Liver (tissue), 9 donors: ENCODE measurements around the gene KIAA0513. TPM values are rescaled to one million over a fixed set of nuclear protein-coding genes. Genes with fewer than 3 reads are reported as not detected.

Experiments used
- DNase-seq: peaks from one replicate; pipeline ENCODE4 v3.0.0-alpha.2; 2017; ENCODE audit warnings: low spot score
- H3K27ac ChIP-seq, 2 donors: one replicate each; pipeline ENCODE4 v1.7.0; 2013; ENCODE audit warnings: inconsistent platforms in 2 of 2, low read length in 2 of 2, control low read depth in 1 of 2, low read depth in 1 of 2, mild to moderate bottlenecking in 1 of 2
- H3K27me3 ChIP-seq, 4 donors: one replicate each; pipeline versions ENCODE4 v1.6.1 to v1.7.0; 2013; ENCODE audit warnings: low read length in 3 of 4, inconsistent platforms in 1 of 4, mild to moderate bottlenecking in 1 of 4, moderate library complexity in 1 of 4; ENCODE audit not compliant: control insufficient read depth in 4 of 4, insufficient read depth in 4 of 4
- H3K36me3 ChIP-seq, 4 donors: one replicate each; pipeline versions ENCODE4 v1.6.1 to v1.7.0; 2013; ENCODE audit warnings: low read length in 3 of 4, mild to moderate bottlenecking in 3 of 4, low read depth in 1 of 4, moderate library complexity in 1 of 4; ENCODE audit not compliant: control insufficient read depth in 4 of 4, insufficient read depth in 3 of 4
- H3K4me1 ChIP-seq, 4 donors: one replicate each; pipeline versions ENCODE4 v1.6.1 to v1.7.0; 2013; ENCODE audit warnings: low read length in 3 of 4, mild to moderate bottlenecking in 3 of 4, moderate library complexity in 1 of 4; ENCODE audit not compliant: control insufficient read depth in 4 of 4, insufficient read depth in 4 of 4
- H3K4me3 ChIP-seq, 3 donors: one replicate each; pipeline versions ENCODE4 v1.6.1 to v1.7.0; 2013; ENCODE audit warnings: low read length in 3 of 3, control low read depth in 1 of 3, low read depth in 1 of 3, mild to moderate bottlenecking in 1 of 3
- H3K9ac ChIP-seq, 2 donors: one replicate each; pipeline ENCODE4 v1.7.0; 2013; ENCODE audit warnings: low read length in 2 of 2, mild to moderate bottlenecking in 2 of 2, moderate library complexity in 2 of 2, control low read depth in 1 of 2, low read depth in 1 of 2
- H3K9me3 ChIP-seq, 4 donors: one replicate each; pipeline versions ENCODE4 v1.6.1 to v1.7.0; 2013; ENCODE audit warnings: low read length in 3 of 4; ENCODE audit not compliant: control insufficient read depth in 4 of 4
- ATF3 ChIP-seq: IDR thresholded peaks from 2 replicates; pipeline ENCODE4 v1.6.1; 2016; ENCODE audit warnings: antibody characterized with exemption
- CTCF ChIP-seq: fragments of 150-350 bp; IDR thresholded peaks from 2 replicates; pipeline ENCODE4 v1.5.1; 2017; ENCODE audit warnings: improper control_type of control experiment, low read depth, low read length; ENCODE audit not compliant: missing input control
- EGR1 ChIP-seq, 2 donors: IDR thresholded peaks; 2 replicates each; pipeline ENCODE4 v1.6.1; 2016 to 2018; ENCODE audit warnings: antibody characterized with exemption in 2 of 2, low read depth in 2 of 2
- FOXA1 ChIP-seq: IDR thresholded peaks from 2 replicates; pipeline ENCODE4 v1.6.1; 2016; ENCODE audit warnings: antibody characterized with exemption
- FOXA2 ChIP-seq: IDR thresholded peaks from 2 replicates; pipeline ENCODE4 v1.6.1; 2016; ENCODE audit warnings: antibody characterized with exemption
- GABPA ChIP-seq, 2 donors: IDR thresholded peaks in 1 of 2; conservative IDR thresholded peaks in 1 of 2; 2 replicates each; pipeline ENCODE4 v1.6.1; 2016; ENCODE audit warnings: antibody characterized with exemption in 2 of 2, mild to moderate bottlenecking in 1 of 2, moderate library complexity in 1 of 2
- HNF4A ChIP-seq, 2 donors: conservative IDR thresholded peaks; 2 replicates each; pipeline ENCODE4 v1.6.1; 2016; ENCODE audit warnings: antibody characterized with exemption in 2 of 2, mild to moderate bottlenecking in 2 of 2
- HNF4G ChIP-seq: IDR thresholded peaks from 2 replicates; pipeline ENCODE4 v1.6.1; 2016; ENCODE audit warnings: antibody characterized with exemption
- JUND ChIP-seq, 2 donors: IDR thresholded peaks; 2 replicates each; pipeline ENCODE4 v1.6.1; 2016; ENCODE audit warnings: antibody characterized with exemption in 2 of 2
- MAX ChIP-seq: IDR thresholded peaks from 2 replicates; pipeline ENCODE4 v1.6.1; 2016; ENCODE audit warnings: antibody characterized with exemption
- NR2F2 ChIP-seq: IDR thresholded peaks from 2 replicates; pipeline ENCODE4 v1.6.1; 2016; ENCODE audit warnings: antibody characterized with exemption
- RAD21 ChIP-seq, 2 donors: IDR thresholded peaks; 2 replicates each; pipeline ENCODE4 v1.6.1; 2016; ENCODE audit warnings: antibody characterized with exemption in 2 of 2, mild to moderate bottlenecking in 2 of 2
- REST ChIP-seq: IDR thresholded peaks from 2 replicates; pipeline ENCODE4 v1.6.1; 2016; ENCODE audit warnings: antibody characterized with exemption, mild to moderate bottlenecking
- RXRA ChIP-seq, 2 donors: IDR thresholded peaks; 2 replicates each; pipeline ENCODE4 v1.6.1; 2017 to 2018; ENCODE audit warnings: antibody characterized with exemption in 2 of 2, mild to moderate bottlenecking in 1 of 2
- SP1 ChIP-seq: IDR thresholded peaks from 2 replicates; pipeline ENCODE4 v1.6.1; 2018; ENCODE audit warnings: antibody characterized with exemption, mild to moderate bottlenecking
- TAF1 ChIP-seq: conservative IDR thresholded peaks from 2 replicates; pipeline ENCODE4 v1.6.1; 2016; ENCODE audit warnings: antibody characterized with exemption, mild to moderate bottlenecking
- YY1 ChIP-seq: IDR thresholded peaks from 2 replicates; pipeline ENCODE4 v1.6.1; 2016; ENCODE audit warnings: antibody characterized with exemption, mild to moderate bottlenecking
- ZBTB33 ChIP-seq: IDR thresholded peaks from 2 replicates; pipeline ENCODE4 v1.6.1; 2016; ENCODE audit warnings: antibody characterized with exemption
- WGBS: extraction: QIAGEN DNeasy Blood & Tissue Kit; methylation state at CpG from one replicate; pipeline ENCODE4 v1.1.7; 2013; 5-methylcytosine and 5-hydroxymethylcytosine counted together
- polyA plus RNA-seq, 2 donors: library from polyadenylated mRNA; stranded (reverse) in 1 of 2; unstranded in 1 of 2; fragments of 200-250 nt in 1 of 2; fragments of >200 nt in 1 of 2; fragmentation: Nextera tagmentation in 1 of 2; extraction: Ambion mirVana in 1 of 2; gene quantifications; one replicate each; pipeline versions ENCODE4 v1.2.1 to v1.2.3, GENCODE V29; 2013 to 2015
- total RNA-seq, 2 donors: library from RNA; depleted of rRNA; stranded (reverse); fragments of >200 nt; gene quantifications; one replicate each; pipeline ENCODE4 v1.2.3, GENCODE V29; 2014
- donor health status: healthy.
- donor health status: healthy.
- donor health status: healthy.
- donor health status: healthy.
- donor health status: healthy.

The KIAA0513 gene
- total and polyA plus RNA-seq, 4 donors = 1.5 to 5.9 (median 2.9) TPM

- TF ChIP-seq TAF1 (no peak), ATF3 (no peak), CTCF (no peak), HNF4A (conservative IDR thresholded peaks at IDR 0.05) (no peak), EGR1 (IDR thresholded peaks at IDR 0.05; ENCODE audit: low read depth in 2 of 2) (no peak), YY1 (no peak), RXRA (IDR thresholded peaks at IDR 0.05) (no peak)
- Histone ChIP-seq H3K9me3 (no peaks in the 10 kb centered on the region), H3K36me3 (no peaks in the 10 kb centered on the region), H3K9ac (no peak overlapping the region), H3K4me1 (peaks cover 0 to 4% (median 3%) of the 10 kb centered on the region in 4 donors), H3K27ac (no peak overlapping the region), H3K4me3 (no peak overlapping the region), H3K27me3 (no peaks in the 10 kb centered on the region)
- DNase-seq = no peak
- 95% methylated on average over 17 of the region's 17 CpGs for WGBS
Observed at GRCh38 chr16:85033171-85033570, 5.6 kb downstream of the KIAA0513 start.

GRCh38 chr16:85034591-85035433 is 7.2 kb downstream of the KIAA0513 start:
- no peaks in the 10 kb centered on the region for H3K9me3 ChIP-seq
- H3K36me3 ChIP-seq = no peaks in the 10 kb centered on the region
- TF ChIP-seq FOXA2 (no peak), JUND (IDR thresholded peaks at IDR 0.05) (no peak), ATF3 (no peak), RXRA (IDR thresholded peaks at IDR 0.05) (no peak), HNF4G (no peak), RAD21 (IDR thresholded peaks at IDR 0.05) (no peak), NR2F2 (no peak), YY1 (no peak), FOXA1 (no peak), REST (no peak), GABPA (IDR thresholded peaks at IDR 0.05 in 1 of 2, conservative IDR thresholded peaks at IDR 0.05 in 1 of 2) (no peak), TAF1 (no peak), MAX (no peak), ZBTB33 (no peak), SP1 (no peak), EGR1 (IDR thresholded peaks at IDR 0.05; ENCODE audit: low read depth in 2 of 2) (no peak), CTCF (no peak), HNF4A (conservative IDR thresholded peaks at IDR 0.05) (no peak)
- no peak overlapping the region for H3K9ac ChIP-seq
- H3K4me3 ChIP-seq = no peak overlapping the region
- DNase-seq = no peak
- no peaks in the 10 kb centered on the region for H3K4me1 ChIP-seq
- H3K27ac ChIP-seq = no peak overlapping the region
- WGBS = 92% methylated on average over 18 of the region's 18 CpGs
- no peaks in the 10 kb centered on the region for H3K27me3 ChIP-seq
